Prostate gland (tissue), 2 donors: ENCODE results near the gene DCC.

Source experiments
- CTCF ChIP-seq, 4 experiments: fragments of 200-600 bp in 2 of 4; fragments of 450-650 bp in 2 of 4; sonication (generic) in 2 of 4; IDR thresholded peaks; 1 replicate in 3 of 4; 2 replicates in 1 of 4; pipeline ENCODE4 v1.5.1; 2016 to 2019; ENCODE audit warnings: antibody characterized with exemption in 4 of 4, mild to moderate bottlenecking in 2 of 4, moderate library complexity in 2 of 4
- POLR2AphosphoS5 ChIP-seq: sonication (generic); formaldehyde crosslinking; IDR thresholded peaks from one replicate; pipeline ENCODE4 v1.6.1; 2017; ENCODE audit warnings: antibody characterized with exemption

DNA sequence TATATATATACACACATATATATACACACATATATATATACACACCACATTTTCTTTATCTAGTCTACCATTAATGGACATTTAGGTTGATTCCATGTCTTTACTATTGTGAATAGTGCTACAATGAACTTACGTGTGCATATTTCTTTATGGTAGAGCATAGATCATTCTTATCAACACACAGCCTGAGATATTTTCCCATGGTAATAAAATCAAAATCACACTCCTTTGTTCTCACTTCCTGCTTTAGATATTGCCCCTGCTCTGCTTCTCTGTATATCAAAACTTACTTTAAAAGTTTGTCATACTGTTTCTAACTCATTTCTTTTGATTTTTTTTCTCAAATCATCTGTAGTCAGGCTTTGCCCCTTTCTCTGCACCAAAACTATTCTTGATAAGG lies 119.9 kb downstream of the DCC start:
- no peak for TF ChIP-seq POLR2AphosphoS5
- TF ChIP-seq CTCF (IDR thresholded peaks at IDR 0.05): no peak
